HG03135 (cell line): ENCODE results near the gene APOBEC3C.
"Not testable (repeated sequence)": the region's sequence is repeated elsewhere in the genome, so short reads cannot be mapped to it uniquely, and the experiment has no call there.

ENCODE experiments used
- ATAC-seq: cut with Tn5 transposase; IDR thresholded peaks from one replicate; pipeline ENCODE4 v1.9.1; 2021; ENCODE audit warnings: mild to moderate bottlenecking, moderate library complexity; ENCODE audit not compliant: unreplicated experiment

The APOBEC3C gene

DNA sequence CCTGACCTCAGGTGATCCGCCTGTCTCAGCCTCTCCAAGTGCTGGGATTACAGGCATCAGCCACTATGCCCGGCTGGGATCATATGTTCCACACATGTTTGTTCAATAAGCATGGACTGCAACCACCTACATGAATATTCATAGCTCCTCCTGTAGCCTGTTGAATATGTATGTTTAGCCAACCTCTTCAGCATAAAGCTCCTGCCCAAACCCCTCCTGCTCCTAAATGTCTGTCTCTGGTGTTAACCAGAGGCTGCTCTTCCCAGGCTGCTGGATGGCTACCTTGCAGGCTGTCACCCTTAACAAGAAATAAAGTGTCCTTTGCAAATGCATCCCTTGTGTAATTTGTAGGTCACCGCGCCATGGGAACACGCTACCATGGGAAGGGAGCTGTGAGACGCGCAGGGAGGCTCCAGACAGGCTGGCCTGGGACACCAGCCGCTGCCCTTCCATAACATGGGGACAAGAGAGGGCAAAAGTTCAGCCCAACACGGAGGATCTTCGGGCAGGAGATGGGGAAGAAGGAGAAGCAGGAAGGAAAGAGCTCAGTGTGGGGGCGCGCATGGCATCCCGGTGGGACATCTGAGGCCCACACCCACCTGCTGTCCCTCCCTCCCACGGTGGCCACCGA is 6.1 kb downstream of the APOBEC3C start:
- ATAC-seq = peak; percentile 9

DNA sequence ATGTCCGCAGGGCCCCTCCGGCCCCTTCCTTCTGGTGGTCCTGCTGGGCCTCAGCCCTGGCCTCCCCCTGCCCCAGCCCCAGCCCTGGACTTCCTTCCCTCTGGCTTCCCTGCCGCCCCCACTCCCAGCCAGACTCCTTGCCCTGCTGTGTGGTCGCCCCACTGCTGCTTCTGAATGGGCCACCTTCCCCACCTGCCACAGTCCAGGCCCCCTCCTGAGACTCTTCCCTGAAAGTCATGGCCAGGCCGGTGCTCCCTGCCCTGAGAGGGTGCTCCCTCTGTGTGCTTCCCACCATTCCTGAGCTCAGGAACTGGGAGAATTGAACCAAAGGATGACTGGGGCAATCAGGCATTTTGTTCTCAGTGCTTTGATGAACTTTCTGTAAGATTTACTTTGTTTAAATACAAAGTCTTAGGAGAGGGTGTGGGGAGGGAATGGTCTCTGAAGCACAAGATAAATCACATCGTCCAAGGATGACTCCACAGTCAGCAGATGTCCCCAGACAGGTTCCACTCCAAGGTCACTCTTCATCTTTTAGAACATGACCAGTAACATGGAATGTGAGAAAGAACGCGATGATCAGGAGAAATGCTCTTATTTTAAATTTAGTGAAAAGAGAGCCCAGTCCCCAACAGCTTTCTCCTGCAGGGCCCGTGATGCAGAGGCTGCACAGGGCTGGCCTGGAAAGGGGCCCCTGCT is 7.6 kb downstream of the APOBEC3C start:
- no peak for ATAC-seq

DNA sequence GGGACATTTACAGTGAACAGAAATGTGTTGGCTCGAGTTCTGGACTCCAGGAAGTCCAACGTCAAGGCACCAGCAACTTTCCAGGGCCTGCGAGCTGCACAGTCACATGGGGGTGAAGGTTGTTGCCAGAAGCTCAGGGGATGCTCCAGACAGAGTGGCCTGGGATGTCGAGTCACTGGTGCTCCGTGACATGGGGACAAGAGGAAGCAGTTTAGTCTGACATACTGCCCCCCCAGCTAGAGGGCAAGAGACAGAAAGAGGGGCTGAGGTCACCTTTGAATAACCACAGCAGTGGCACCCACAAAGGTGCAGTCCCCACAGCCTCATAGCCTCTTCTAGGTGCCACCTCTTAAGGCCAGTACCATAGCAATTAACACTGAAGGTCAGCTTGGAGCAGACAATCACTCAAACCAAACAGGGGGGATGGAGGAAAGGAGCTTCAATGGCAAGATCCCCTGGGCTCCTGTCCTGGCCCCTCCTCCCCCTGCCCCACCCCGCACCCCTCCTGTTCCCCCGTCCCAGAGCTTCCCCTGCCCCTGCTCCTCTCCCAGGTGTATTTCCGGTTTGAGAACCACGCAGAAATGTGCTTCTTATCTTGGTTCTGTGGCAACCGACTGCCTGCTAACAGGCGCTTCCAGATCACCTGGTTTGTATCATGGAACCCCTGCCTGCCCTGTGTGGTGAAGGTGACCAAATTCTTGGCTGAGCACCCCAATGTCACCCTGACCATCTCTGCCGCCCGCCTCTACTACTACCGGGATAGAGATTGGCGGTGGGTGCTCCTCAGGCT is 10.7 kb downstream of the APOBEC3C start:
- no peak for ATAC-seq

DNA sequence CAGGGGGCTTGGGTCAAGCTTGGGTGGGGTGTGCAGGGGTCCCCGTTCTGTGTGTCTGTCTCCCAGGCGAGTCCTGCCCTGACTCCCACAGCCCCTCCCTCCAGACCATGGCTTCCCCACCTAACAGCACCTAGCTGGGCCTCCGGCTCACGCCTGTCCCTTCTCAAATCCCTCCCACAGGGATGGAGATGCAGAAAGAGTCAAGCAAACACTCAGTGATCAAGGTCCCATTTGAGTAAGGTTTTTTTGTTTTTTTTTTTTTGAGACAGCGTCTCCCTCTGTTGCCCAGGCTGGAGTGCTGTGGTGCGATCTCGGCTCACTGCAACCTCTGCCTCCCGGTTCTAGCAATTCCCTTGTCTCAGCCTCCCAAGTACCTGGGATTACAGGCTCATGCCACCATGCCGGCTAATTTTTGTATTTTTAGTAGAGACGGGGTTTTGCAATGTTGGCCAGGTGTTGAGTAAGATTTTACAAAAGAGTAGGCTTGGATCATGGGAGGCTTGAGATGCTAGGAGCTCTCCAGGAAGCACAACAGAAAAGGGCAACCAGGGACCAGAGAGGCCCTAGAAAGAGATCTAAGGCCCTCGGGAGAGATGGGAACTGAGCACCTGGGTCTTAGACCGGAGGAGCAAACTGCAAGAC is 12.6 kb downstream of the APOBEC3C start:
- no peak for ATAC-seq

DNA sequence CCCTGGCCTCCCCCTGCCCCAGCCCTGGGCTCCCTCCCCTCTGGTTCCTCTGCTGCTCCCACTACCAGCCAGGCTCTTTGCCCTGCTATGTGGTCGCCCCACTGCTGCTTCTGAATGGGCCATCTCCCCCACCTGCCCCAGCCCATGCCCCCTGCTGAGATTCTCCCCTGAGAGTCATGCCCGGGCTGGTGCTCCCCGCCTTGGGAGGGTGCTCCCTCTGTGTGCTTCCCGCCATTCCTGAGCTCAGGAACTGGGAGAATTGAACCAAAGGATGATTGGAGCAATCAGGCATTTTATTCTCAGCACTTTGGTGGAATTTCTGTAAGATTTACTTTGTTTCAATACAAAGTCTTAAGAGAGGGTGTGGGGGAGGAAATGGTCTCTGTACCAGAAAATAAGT is 13.7 kb downstream of the APOBEC3C start:
- ATAC-seq = no peak

DNA sequence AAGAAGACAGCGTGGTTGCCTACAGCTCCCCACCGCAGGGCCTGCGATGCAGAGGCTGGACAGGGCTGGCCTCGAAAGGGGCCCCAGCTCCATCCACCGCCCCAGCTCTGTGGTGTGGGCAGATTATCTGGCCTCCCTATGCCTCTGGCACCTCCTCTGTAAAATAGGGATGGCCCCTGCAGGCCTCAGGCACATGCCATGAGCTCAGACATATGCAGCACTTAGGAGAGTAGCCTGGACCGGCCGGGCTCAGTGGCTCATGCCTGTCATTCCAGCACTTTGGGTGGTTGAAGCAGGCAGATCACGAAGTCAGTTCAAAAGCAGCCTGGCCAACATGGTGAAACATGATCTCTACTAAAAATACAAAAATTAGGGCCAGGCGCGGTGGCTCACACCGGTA is 14.2 kb downstream of the APOBEC3C start:
- no peak for ATAC-seq

DNA sequence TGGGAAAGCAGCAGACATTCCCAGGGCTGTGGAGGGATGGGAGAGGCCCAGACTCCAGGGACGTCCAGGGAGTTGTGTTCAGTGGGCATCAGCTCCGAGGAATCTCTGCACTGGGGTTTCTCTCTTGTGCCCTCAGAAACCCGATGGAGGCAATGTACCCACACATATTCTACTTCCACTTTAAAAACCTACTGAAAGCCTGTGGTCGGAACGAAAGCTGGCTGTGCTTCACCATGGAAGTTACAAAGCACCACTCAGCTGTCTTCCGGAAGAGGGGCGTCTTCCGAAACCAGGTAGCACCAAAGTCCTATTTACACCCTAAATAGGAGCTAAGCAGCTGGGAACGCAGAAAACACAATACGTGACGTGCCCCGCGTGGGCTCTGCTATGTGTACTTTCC is 15.2 kb downstream of the APOBEC3C start:
- ATAC-seq = no peak

DNA sequence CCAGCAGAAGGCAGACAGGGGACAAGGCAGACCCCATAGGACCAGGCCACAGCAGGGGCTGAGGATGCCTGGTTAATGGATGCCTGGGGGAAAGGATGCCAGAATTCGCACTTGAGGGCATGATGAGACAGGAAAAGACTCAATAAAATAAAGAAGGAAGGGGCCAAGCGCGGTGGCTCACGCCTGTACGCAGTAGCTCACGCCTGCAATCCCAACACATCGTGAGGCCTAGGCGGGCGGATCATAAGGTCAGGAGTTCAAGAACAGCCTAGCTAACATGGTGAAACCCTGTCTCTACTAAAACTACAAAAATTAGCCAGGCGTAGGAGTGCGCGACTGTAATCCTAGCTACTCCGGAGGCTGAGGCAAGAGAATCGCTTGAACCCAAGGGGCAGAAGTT is 16.6 kb downstream of the APOBEC3C start:
- no peak for ATAC-seq

DNA sequence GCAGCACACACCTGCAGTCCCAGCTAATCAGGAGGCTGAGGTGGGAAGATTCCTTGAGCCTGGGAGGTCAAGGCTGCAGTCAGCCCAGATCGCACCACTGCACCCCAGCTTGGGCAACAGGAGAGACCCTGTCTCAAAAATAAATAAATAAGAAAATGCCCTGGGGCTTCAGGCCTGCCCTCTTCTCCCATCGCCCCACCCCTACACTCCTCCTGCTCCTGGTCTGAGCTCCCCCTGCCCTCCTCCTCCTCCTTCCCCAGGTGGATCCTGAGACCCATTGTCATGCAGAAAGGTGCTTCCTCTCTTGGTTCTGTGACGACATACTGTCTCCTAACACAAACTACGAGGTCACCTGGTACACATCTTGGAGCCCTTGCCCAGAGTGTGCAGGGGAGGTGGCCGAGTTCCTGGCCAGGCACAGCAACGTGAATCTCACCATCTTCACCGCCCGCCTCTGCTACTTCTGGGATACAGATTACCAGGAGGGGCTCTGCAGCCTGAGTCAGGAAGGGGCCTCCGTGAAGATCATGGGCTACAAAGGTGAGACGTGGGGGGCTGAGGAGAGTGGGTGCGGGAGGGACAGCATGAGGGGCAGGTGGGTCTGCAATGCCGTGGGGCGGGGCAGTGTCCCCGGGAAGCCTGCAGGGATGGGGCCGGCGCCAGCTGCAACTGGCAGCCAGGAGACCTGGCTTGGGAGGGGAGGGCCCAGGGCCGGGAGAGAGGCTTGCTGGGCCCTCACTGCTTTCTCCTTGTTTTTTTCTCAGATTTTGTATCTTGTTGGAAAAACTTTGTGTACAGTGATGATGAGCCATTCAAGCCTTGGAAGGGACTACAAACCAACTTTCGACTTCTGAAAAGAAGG is 17.6 kb downstream of the APOBEC3C start:
- not testable (repeated sequence) for ATAC-seq

DNA sequence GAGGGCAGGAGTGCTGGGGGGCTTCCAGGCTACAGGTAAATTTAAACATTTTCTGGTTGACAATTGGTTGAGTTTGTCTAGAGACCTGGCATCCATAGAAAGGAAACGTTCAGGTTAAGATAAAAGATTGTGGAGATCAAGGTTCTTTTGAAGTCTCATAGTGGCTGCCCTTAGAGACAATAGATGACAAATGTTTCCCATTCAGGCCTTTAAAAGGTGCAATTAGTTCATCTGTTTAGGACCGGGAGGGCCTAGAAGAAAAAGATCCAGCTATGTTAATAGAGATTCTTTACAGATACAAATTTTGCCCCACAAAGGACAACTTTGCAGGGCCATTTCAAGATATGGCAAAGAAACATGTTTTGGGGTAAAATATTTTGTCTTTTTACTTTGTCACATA is 23.0 kb downstream of the APOBEC3C start:
- ATAC-seq = not testable (repeated sequence)

DNA sequence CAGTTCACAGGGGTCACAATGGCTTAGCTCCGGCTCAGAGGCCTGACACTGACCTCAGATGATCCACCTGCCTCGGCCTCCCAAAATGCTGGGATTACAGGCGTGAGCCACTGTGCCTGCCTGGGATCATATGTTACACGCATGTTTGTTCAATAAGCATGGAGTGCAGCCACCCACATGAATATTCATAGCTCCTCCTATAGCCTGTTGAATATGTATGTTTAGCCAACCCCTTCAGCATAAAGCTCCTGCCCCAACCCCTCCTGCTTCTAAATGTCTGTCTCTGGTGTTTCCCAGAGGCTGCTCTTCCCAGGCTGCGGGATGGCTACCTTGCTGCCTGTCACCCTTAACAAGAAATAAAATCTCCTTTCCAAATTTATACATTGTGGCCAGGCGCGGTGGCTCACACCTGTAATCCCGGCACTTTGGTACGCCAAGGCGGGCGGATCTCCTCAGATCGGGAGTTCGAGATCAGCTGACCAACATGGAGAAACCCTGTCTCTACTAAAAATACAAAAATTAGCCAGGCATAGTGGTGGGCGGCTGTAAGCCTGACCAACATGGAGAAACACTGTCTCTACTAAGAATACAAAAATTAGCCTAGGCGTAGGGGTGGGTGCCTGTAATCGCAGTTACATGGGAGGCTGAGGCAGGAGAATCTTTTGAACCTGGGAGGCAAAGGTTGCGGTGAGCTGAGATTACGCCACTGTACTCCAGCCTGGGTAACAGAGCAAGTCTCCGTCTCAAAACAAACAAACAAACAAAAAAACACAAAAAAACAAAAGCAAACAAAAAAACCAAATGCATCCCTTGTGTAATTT is 25.5 kb downstream of the APOBEC3C start:
- no peak for ATAC-seq

DNA sequence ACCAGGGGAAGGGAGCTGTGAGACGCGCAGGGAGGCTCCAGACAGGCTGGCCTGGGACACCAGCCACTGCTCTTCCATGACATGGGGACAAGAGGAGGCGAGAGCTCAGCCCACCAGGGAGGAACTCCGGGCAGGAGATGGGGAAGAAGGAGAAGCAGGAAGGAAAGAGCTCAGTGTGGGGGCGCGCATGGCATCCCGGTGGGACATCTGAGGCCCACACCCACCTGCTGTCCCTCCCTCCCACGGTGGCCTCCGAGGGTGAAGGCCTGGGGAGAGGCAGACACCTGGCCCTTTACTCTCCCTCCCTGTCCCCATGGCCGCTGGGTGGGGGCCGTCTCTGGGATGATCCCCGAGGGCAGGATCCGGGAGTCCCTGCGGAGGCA is 26.1 kb downstream of the APOBEC3C start:
- ATAC-seq = peak; percentile 2

DNA sequence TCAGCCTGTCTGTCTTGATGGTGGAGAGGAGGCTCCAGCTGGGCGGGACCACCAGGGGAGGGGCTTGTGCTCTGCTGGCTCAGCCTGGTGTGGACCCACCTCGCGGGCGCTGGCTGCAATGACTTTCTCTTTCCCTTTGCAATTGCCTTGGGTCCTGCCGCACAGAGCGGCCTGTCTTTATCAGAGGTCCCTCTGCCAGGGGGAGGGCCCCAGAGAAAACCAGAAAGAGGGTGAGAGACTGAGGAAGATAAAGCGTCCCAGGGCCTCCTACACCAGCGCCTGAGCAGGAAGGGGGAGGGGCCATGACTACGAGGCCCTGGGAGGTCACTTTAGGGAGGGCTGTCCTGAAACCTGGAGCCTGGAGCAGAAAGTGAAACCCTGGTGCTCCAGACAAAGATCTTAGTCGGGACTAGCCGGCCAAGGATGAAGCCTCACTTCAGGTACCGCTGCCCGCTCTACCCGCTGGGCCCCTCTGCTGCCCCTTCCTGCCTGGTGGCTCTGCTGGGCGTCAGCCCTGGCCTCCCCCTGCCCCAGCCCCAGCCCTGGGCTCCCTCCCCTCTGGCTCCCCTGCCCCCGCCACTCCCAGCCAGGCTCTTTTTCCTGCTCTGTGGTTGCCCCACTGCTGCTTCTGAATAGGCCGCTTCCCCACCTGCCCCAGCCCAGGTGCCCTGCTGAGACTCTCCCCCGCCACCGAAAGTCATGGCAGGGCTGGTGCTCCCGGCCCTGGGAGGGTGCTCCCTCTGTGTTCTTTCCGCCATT is 26.7 kb downstream of the APOBEC3C start, which contains the start of gene APOBEC3F:
Gene APOBEC3F, plus strand, starts transcription at position 327 of the 759 bp plus-strand sequence. Its CDS starts 97 bp downstream, at position 424.
- ATAC-seq = peak; percentile 89

DNA sequence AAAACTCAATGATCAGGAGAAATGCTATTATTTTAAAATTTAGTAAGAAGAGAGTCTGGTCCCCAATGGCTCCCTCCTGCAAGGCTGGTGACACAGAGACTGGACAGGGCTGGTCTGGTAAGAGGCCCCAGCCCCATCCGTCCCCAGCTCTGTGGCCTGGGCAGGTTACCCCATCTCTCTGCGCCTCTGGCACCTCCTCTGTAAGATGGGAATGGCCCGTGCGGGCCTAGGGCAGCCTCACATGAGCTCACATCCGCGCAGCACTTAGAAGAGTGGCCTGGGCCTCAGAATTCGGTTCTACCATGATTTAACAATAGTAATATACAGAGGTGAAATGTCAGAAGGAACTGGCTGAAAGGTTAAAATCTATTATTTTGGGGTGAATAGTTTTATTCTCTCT is 27.9 kb downstream of the APOBEC3C start:
- no peak for ATAC-seq

DNA sequence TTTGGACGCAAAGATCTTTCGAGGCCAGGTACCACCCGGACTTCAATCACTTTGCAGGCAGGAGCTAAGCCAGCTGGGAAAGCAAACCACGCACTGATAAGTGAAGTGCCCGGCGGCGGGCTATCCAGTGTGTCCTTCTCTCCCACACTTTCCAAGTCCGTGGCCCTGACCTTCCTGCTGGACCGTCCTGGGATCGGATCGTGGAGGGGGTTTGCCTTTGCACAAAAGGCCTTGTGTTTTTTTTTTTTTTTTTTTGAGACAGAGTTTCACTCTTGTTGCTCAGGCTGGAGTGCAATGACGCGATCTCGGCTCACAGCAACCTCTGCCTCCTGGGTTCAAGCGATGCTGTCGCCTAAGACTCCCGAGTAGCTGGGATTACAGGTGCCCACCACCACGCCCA is 29.0 kb downstream of the APOBEC3C start:
- ATAC-seq = not testable (repeated sequence)

DNA sequence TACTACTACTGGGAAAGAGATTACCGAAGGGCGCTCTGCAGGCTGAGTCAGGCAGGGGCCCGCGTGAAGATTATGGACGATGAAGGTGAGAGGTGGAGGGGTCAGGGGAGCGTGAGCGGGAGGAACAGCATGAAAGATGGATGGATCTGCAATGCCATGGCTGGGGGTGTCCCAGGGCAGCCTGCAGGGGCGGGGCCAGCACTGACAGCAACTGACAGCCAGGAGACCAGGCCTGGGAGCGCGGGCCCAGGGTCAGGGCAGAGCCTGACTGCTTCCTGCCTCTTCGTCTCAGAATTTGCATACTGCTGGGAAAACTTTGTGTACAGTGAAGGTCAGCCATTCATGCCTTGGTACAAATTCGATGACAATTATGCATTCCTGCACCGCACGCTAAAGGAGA is 31.1 kb downstream of the APOBEC3C start:
- ATAC-seq = not testable (repeated sequence)

DNA sequence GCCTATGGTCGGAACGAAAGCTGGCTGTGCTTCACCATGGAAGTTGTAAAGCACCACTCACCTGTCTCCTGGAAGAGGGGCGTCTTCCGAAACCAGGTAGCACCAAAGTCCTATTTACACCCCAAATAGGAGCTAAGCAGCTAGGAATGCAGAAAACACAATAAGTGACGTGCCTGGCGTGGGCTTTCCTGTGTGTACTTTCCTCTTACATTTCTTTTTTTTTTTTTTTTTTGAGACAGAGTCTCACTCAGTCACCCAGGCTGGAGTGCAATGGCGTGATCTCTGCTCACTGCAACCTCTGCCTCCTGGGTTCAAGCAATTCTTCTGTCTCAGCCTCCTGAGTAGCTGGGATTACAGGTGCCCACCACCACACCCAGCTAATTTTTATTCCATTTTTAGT is 35.4 kb downstream of the APOBEC3C start:
- ATAC-seq = not testable (repeated sequence)

DNA sequence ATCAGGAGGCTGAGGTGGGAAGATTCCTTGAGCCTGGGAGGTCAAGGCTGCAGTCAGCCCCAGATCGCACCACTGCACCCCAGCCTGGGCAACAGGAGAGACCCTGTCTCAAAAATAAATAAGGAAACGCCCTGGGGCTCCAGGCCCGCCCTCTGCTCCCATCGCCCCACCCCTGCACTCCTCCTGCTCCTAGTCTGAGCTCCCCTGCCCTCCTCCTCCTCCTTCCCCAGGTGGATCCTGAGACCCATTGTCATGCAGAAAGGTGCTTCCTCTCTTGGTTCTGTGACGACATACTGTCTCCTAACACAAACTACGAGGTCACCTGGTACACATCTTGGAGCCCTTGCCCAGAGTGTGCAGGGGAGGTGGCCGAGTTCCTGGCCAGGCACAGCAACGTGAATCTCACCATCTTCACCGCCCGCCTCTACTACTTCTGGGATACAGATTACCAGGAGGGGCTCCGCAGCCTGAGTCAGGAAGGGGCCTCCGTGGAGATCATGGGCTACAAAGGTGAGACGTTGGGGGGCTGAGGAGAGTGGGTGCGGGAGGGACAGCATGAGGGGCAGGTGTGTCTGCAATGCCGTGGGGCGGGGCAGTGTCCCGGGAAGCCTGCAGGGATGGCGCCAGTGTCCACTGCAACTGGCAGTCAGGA is 37.9 kb downstream of the APOBEC3C start:
- ATAC-seq = not testable (repeated sequence)
